GM23338 (cell line): ENCODE data around the gene PTTG1IP. TPM values are rescaled to one million over a fixed set of nuclear protein-coding genes. Genes with fewer than 3 reads are reported as not detected.

Experiments
- CTCF ChIP-seq, 2 experiments: fragments of 200-600 bp in 1 of 2; sonication (generic) in 1 of 2; conservative IDR thresholded peaks; 2 replicates each; pipeline versions ENCODE4 v1.5.1 to v1.6.1; 2016 to 2017; ENCODE audit warnings: antibody characterized with exemption in 2 of 2, low read depth in 2 of 2, mild to moderate bottlenecking in 2 of 2, moderate library complexity in 1 of 2
- EZH2 ChIP-seq: fragments of 200-600 bp; sonication (generic); IDR thresholded peaks from one replicate; pipeline ENCODE4 v1.8.0; 2017; ENCODE audit warnings: antibody characterized with exemption, mild to moderate bottlenecking, low read depth; ENCODE audit not compliant: unreplicated experiment
- EZH2phosphoT487 ChIP-seq: fragments of 200-600 bp; sonication (generic); IDR thresholded peaks from one replicate; pipeline ENCODE4 v1.8.1; 2018; ENCODE audit warnings: antibody characterized with exemption; ENCODE audit not compliant: unreplicated experiment
- JUNB ChIP-seq: IDR thresholded peaks from one replicate; pipeline ENCODE4 v1.6.1; 2016; ENCODE audit warnings: antibody characterized with exemption; ENCODE audit not compliant: unreplicated experiment
- POLR2AphosphoS5 ChIP-seq: IDR thresholded peaks from 2 replicates; pipeline ENCODE4 v1.6.1; 2016; ENCODE audit warnings: antibody characterized with exemption, low read depth
- ZNF462 ChIP-seq: fragments of 250-450 bp; sonication (Bioruptor Pico); IDR thresholded peaks from 2 replicates; pipeline ENCODE4 v1.5.0; 2020; ENCODE audit warnings: mild to moderate bottlenecking, moderate library complexity
- polyA plus RNA-seq: library from polyadenylated mRNA; unstranded; fragments of >200 nt; fragmentation: Nextera tagmentation; extraction: Ambion mirVana; gene quantifications from 2 replicates; pipeline ENCODE4 v1.2.1, GENCODE V29; 2016
- total RNA-seq: library from RNA; depleted of rRNA; stranded (reverse); fragments of >200 nt; shearing (Covaris generic); gene quantifications from 2 replicates; pipeline ENCODE4 v1.2.3, GENCODE V29; 2014; rRNA removed
- TF ChIP-seq, protein P1 (sequence below): IDR thresholded peaks from 2 replicates; pipeline ENCODE4 v1.6.1; 2016; ENCODE audit warnings: antibody characterized with exemption

The PTTG1IP gene
- total and polyA plus RNA-seq, 2 experiments from 2014 or later = 99.9 to 172 TPM

GRCh38 chr21:44799646-44800045 is 73.8 kb downstream of the PTTG1IP start (continued):
- TF ChIP-seq CTCF (conservative IDR thresholded peaks at IDR 0.05; ENCODE audit: low read depth in 2 of 2) (no peak), ZNF462 (CRISPR knock-in tag) (no peak), JUNB (no peak), EZH2 (no peak), EZH2phosphoT487 (no peak), POLR2AphosphoS5 (no peak)
- TF ChIP-seq, protein P1, sequence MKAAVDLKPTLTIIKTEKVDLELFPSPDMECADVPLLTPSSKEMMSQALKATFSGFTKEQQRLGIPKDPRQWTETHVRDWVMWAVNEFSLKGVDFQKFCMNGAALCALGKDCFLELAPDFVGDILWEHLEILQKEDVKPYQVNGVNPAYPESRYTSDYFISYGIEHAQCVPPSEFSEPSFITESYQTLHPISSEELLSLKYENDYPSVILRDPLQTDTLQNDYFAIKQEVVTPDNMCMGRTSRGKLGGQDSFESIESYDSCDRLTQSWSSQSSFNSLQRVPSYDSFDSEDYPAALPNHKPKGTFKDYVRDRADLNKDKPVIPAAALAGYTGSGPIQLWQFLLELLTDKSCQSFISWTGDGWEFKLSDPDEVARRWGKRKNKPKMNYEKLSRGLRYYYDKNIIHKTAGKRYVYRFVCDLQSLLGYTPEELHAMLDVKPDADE = no peak

Other genes starting within 250 kb of the PTTG1IP start
- not detected in 2 replicates for gene KRTAP10-9, start 246.6 kb downstream of the PTTG1IP start, total RNA-seq
- not detected in 2 replicates for gene KRTAP10-9, start 246.6 kb downstream of the PTTG1IP start, polyA plus RNA-seq
- not detected in 2 replicates for gene KRTAP10-10, start 236.3 kb downstream of the PTTG1IP start, total RNA-seq
- gene KRTAP10-10, start 236.3 kb downstream of the PTTG1IP start, polyA plus RNA-seq = not detected in 2 replicates
- gene KRTAP10-11, start 227.3 kb downstream of the PTTG1IP start, total RNA-seq = not detected in 2 replicates
- not detected in 2 replicates for gene KRTAP10-11, start 227.3 kb downstream of the PTTG1IP start, polyA plus RNA-seq
- gene KRTAP12-4, start 219.0 kb downstream of the PTTG1IP start, total RNA-seq = not detected in 2 replicates
- not detected in 2 replicates for gene KRTAP12-4, start 219.0 kb downstream of the PTTG1IP start, polyA plus RNA-seq
- not detected in 2 replicates for gene KRTAP12-3, start 215.8 kb downstream of the PTTG1IP start, total RNA-seq
- gene KRTAP12-3, start 215.8 kb downstream of the PTTG1IP start, polyA plus RNA-seq = not detected in 2 replicates
- gene KRTAP12-2, start 206.8 kb downstream of the PTTG1IP start, total RNA-seq = not detected in 2 replicates
- gene KRTAP12-2, start 206.8 kb downstream of the PTTG1IP start, polyA plus RNA-seq = not detected in 2 replicates
- not detected in 2 replicates for gene KRTAP12-1, start 191.5 kb downstream of the PTTG1IP start, total RNA-seq
- gene KRTAP12-1, start 191.5 kb downstream of the PTTG1IP start, polyA plus RNA-seq = not detected in 2 replicates
- gene KRTAP10-12, start 176.5 kb downstream of the PTTG1IP start, total RNA-seq = not detected in 2 replicates
- not detected in 2 replicates for gene KRTAP10-12, start 176.5 kb downstream of the PTTG1IP start, polyA plus RNA-seq
- gene TSPEAR, start 162.1 kb downstream of the PTTG1IP start, total RNA-seq = 0.35 TPM in 1 of 2 replicates, not detected in the other
- 0.45 and 0.92 TPM in 2 replicates for gene TSPEAR, start 162.1 kb downstream of the PTTG1IP start, polyA plus RNA-seq
- 100 and 112 TPM in 2 replicates for gene UBE2G2, start 71.9 kb downstream of the PTTG1IP start, total RNA-seq
- 55.0 and 66.4 TPM in 2 replicates for gene UBE2G2, start 71.9 kb downstream of the PTTG1IP start, polyA plus RNA-seq
- gene SUMO3, start 55.6 kb downstream of the PTTG1IP start, total RNA-seq = 91.9 and 103 TPM in 2 replicates
- gene SUMO3, start 55.6 kb downstream of the PTTG1IP start, polyA plus RNA-seq = 90.6 and 90.8 TPM in 2 replicates
- gene ITGB2, start 47.2 kb upstream of the PTTG1IP start, total RNA-seq = 0.63 TPM in 1 of 2 replicates, not detected in the other
- 0.40 and 0.44 TPM in 2 replicates for gene ITGB2, start 47.2 kb upstream of the PTTG1IP start, polyA plus RNA-seq
- 36.3 and 41.5 TPM in 2 replicates for gene SLX9, start 66.3 kb upstream of the PTTG1IP start, total RNA-seq
- gene SLX9, start 66.3 kb upstream of the PTTG1IP start, polyA plus RNA-seq = 46.9 and 48.0 TPM in 2 replicates
- gene ADARB1, start 200.9 kb upstream of the PTTG1IP start, total RNA-seq = 6.3 and 14.8 TPM in 2 replicates
- 4.8 and 7.4 TPM in 2 replicates for gene ADARB1, start 200.9 kb upstream of the PTTG1IP start, polyA plus RNA-seq